ENCODE results near the gene VPS39. TPM values are rescaled to one million over a fixed set of nuclear protein-coding genes. Genes with fewer than 3 reads are reported as not detected.

VPS39 gene
- total RNA-seq, 1 donor from 2014 or later = 81.7 TPM

DNA sequence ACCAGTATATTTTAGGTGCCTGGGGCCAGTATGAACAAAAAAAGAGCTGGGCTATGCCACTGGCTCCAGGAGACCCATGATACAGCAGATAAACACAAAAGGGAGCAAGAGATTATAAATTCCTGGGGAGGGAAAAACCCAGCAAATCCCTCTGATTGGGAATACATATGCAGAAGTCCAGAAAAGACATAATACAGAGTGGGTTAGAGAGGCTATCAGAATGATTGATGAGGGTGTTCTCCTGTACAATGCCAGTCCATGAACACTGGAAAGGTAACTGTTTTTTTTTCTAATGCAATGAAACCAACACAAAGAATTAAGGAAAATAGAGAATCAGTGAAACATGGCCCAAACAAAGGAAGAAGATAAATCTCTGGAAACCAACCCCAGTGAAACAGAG is 5.4 kb upstream of the VPS39 start:
- Mint-ChIP-seq H3K4me3 (ENCODE audit: unreplicated experiment) (no peak overlapping the region), H3K4me1 (ENCODE audit: unreplicated experiment) (peaks cover under 1% of the 10 kb centered on the region), H3K9me3 (ENCODE audit: unreplicated experiment) (no peaks in the 10 kb centered on the region), H3K27ac (ENCODE audit: unreplicated experiment) (peak overlapping the region; percentile 42), H3K27me3 (ENCODE audit: unreplicated experiment) (no peaks in the 10 kb centered on the region), H3K36me3 (ENCODE audit: unreplicated experiment) (peaks cover 55% of the 10 kb centered on the region)
- TF ChIP-seq, protein P1, sequence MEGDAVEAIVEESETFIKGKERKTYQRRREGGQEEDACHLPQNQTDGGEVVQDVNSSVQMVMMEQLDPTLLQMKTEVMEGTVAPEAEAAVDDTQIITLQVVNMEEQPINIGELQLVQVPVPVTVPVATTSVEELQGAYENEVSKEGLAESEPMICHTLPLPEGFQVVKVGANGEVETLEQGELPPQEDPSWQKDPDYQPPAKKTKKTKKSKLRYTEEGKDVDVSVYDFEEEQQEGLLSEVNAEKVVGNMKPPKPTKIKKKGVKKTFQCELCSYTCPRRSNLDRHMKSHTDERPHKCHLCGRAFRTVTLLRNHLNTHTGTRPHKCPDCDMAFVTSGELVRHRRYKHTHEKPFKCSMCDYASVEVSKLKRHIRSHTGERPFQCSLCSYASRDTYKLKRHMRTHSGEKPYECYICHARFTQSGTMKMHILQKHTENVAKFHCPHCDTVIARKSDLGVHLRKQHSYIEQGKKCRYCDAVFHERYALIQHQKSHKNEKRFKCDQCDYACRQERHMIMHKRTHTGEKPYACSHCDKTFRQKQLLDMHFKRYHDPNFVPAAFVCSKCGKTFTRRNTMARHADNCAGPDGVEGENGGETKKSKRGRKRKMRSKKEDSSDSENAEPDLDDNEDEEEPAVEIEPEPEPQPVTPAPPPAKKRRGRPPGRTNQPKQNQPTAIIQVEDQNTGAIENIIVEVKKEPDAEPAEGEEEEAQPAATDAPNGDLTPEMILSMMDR (IDR thresholded peaks at IDR 0.05) = no peak
- no peak for DNase-seq (ENCODE audit: extremely low spot score, unreplicated experiment)

DNA sequence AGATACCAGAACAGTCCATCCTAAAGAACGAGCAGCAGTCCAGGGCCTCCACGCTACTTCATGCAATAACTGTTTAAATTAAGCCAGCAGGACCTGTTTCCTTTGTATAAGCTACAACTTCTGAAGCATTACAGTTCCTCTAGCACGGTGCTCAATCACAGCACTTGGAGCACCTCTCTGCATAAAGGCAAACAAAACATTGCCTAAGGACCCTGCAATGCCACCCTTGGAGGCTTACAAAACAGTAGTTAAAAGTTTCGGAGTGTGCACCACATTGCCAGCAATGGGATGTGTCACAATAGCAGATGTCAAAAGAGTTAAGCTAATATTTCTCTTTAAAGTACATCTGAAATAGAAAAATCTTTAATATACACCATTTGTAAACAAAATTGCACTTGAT is 2.6 kb upstream of the VPS39 start:
- no peaks in the 10 kb centered on the region for H3K9me3 Mint-ChIP-seq (ENCODE audit: unreplicated experiment)
- peaks cover 23% of the 10 kb centered on the region for H3K4me1 Mint-ChIP-seq (ENCODE audit: unreplicated experiment)
- no peak for DNase-seq (ENCODE audit: extremely low spot score, unreplicated experiment)
- H3K27ac Mint-ChIP-seq (ENCODE audit: unreplicated experiment) = no peak overlapping the region
- no peak overlapping the region for H3K4me3 Mint-ChIP-seq (ENCODE audit: unreplicated experiment)
- no peaks in the 10 kb centered on the region for H3K27me3 Mint-ChIP-seq (ENCODE audit: unreplicated experiment)
- H3K36me3 Mint-ChIP-seq (ENCODE audit: unreplicated experiment) = peaks cover 36% of the 10 kb centered on the region
- TF ChIP-seq, protein P1 (IDR thresholded peaks at IDR 0.05) = no peak

DNA sequence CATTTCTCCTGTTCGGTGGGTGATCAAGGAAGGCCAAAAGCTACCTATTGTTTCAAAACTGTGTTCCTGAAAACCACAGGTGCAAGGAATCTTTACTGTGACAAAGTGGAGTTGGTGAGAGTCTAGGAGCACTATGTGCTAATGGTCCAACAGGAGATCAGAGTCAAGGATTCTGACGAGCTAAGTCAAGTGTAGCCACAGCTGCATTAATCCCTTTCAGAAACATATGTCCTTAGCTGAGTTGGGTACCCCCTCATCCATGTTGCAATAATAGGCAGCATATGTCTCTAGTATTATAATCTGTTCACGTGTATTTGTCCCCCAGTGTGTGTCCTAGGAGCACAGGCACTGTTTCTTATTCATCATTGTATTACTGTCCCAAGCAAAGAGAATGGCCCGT is 1.7 kb downstream of the VPS39 start:
- no peaks in the 10 kb centered on the region for H3K27me3 Mint-ChIP-seq (ENCODE audit: unreplicated experiment)
- H3K36me3 Mint-ChIP-seq (ENCODE audit: unreplicated experiment) = peaks cover 10% of the 10 kb centered on the region
- H3K4me1 Mint-ChIP-seq (ENCODE audit: unreplicated experiment) = peaks cover 32% of the 10 kb centered on the region
- TF ChIP-seq, protein P1 (IDR thresholded peaks at IDR 0.05) = no peak
- H3K27ac Mint-ChIP-seq (ENCODE audit: unreplicated experiment) = no peak overlapping the region
- H3K9me3 Mint-ChIP-seq (ENCODE audit: unreplicated experiment) = no peaks in the 10 kb centered on the region
- DNase-seq (ENCODE audit: extremely low spot score, unreplicated experiment) = no peak
- peak overlapping the region; percentile 96 for H3K4me3 Mint-ChIP-seq (ENCODE audit: unreplicated experiment)

DNA sequence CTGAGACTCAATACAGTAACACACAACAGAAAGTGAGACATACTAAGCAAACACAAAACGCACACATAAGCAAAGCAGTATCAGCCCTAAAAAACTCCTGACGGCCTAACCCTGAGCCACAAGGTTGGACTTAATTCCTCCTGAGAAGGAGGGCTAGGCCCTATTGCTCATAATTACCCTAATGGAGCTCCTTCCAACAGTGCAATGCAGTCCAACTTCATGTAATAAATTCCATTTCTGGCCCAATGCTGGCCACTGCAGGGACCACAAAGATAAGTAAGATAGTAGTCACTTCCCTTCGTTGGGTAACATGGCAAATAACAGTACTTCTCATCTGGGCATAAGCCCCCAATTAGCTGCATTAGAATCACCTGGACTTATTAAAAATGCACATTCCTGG is 4.2 kb downstream of the VPS39 start:
- no peak for DNase-seq (ENCODE audit: extremely low spot score, unreplicated experiment)
- Mint-ChIP-seq H3K27me3 (ENCODE audit: unreplicated experiment) (no peaks in the 10 kb centered on the region), H3K9me3 (ENCODE audit: unreplicated experiment) (no peaks in the 10 kb centered on the region), H3K27ac (ENCODE audit: unreplicated experiment) (no peak overlapping the region), H3K36me3 (ENCODE audit: unreplicated experiment) (peaks cover 13% of the 10 kb centered on the region), H3K4me1 (ENCODE audit: unreplicated experiment) (peaks cover 35% of the 10 kb centered on the region), H3K4me3 (ENCODE audit: unreplicated experiment) (no peak overlapping the region)
- TF ChIP-seq, protein P1 (IDR thresholded peaks at IDR 0.05) = no peak

DNA sequence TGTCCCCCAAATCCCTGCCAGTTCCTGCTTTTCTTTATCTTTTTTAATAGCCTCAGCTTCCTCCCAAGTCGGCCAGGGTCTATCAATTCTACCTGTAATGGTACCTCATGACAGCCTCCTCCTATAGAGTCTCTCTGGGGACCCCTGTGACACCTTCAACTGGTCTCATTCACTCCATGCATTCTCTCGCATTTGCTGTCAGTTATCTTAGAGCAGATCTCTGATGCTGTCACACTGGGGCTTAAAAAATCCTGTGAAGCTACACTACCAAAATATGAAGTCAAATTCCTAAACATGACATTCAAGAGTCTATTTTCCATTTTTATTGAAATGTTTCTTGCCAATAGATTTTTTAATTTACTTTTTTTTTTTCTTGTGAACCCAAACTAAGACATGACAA is 5.5 kb downstream of the VPS39 start:
- Mint-ChIP-seq H3K27me3 (ENCODE audit: unreplicated experiment) (no peaks in the 10 kb centered on the region), H3K36me3 (ENCODE audit: unreplicated experiment) (peaks cover 24% of the 10 kb centered on the region), H3K4me1 (ENCODE audit: unreplicated experiment) (peaks cover 30% of the 10 kb centered on the region), H3K27ac (ENCODE audit: unreplicated experiment) (peak overlapping the region; percentile 1), H3K4me3 (ENCODE audit: unreplicated experiment) (no peak overlapping the region), H3K9me3 (ENCODE audit: unreplicated experiment) (no peaks in the 10 kb centered on the region)
- TF ChIP-seq, protein P1 (IDR thresholded peaks at IDR 0.05) = no peak
- no peak for DNase-seq (ENCODE audit: extremely low spot score, unreplicated experiment)

All from osteocyte (in vitro differentiated cells).